Fibroblast of villous mesenchyme (primary cell): ENCODE data around the gene AAK1. TPM values are rescaled to one million over a fixed set of nuclear protein-coding genes. Genes with fewer than 3 reads are reported as not detected.

Experiments used
- DNase-seq: peaks from one replicate; pipeline ENCODE4 v3.0.0-alpha.2; 2010; ENCODE audit warnings: low read depth
- H3K4me3 ChIP-seq: 2 replicates; pipeline ENCODE4 v1.5.1; 2011; ENCODE audit warnings: low read depth, mild to moderate bottlenecking, low read length
- CTCF ChIP-seq: IDR thresholded peaks from 2 replicates; pipeline ENCODE4 v1.5.1; 2012; ENCODE audit warnings: low read depth, mild to moderate bottlenecking, low read length; ENCODE audit not compliant: insufficient read depth
- total RNA-seq: library from RNA; depleted of rRNA; stranded (reverse); fragments of >200 nt; gene quantifications from 2 replicates; pipeline ENCODE4 v1.2.3, GENCODE V29; 2012

Gene AAK1
- total RNA-seq, 1 donor: 68.2 TPM

- TF ChIP-seq CTCF: no peak
- peak; percentile 64 for DNase-seq
- no peak overlapping the region for H3K4me3 ChIP-seq
Observed at GRCh38 chr2:69594341-69594740, 49.2 kb downstream of the AAK1 start.

- no peak for DNase-seq
- no peak for TF ChIP-seq CTCF
Observed at GRCh38 chr2:69592511-69592910, 51.0 kb downstream of the AAK1 start.

GRCh38 chr2:69589973-69590652 is 53.4 kb downstream of the AAK1 start:
- no peak overlapping the region for H3K4me3 ChIP-seq
- TF ChIP-seq CTCF: no peak
- DNase-seq: peak; percentile 35

More at GRCh38 chr2:69592511-69592910, 51.0 kb downstream of the AAK1 start:
- no peak overlapping the region for H3K4me3 ChIP-seq

GRCh38 chr2:69588945-69589344 is 54.6 kb downstream of the AAK1 start:
- no peak overlapping the region for H3K4me3 ChIP-seq
- no peak for TF ChIP-seq CTCF
- no peak for DNase-seq

GRCh38 chr2:69588403-69588802 is 55.1 kb downstream of the AAK1 start:
- TF ChIP-seq CTCF: no peak
- no peak for DNase-seq
- no peak overlapping the region for H3K4me3 ChIP-seq

GRCh38 chr2:69585855-69586555 is 57.5 kb downstream of the AAK1 start:
- no peak overlapping the region for H3K4me3 ChIP-seq
- DNase-seq: no peak
- no peak for TF ChIP-seq CTCF
